Activated naive CD8-positive, alpha-beta T cell treated with anti-CD3 and anti-CD28 coated beads for 36 hours (primary cell): ENCODE results near the gene IFIT1. TPM values are rescaled to one million over a fixed set of nuclear protein-coding genes. Genes with fewer than 3 reads are reported as not detected.

Source experiments
- DNase-seq: peaks from one replicate; pipeline ENCODE4 v3.0.0; 2021
- H3K27ac Mint-ChIP-seq: one replicate; pipeline ENCODE4 v1.8.0; 2022; ENCODE audit warnings: mild to moderate bottlenecking, moderate library complexity, mixed read lengths
- H3K27me3 Mint-ChIP-seq: one replicate; pipeline ENCODE4 v1.8.0; 2022; ENCODE audit warnings: mild to moderate bottlenecking, mixed read lengths
- H3K36me3 Mint-ChIP-seq: one replicate; pipeline ENCODE4 v1.8.0; 2021; ENCODE audit warnings: mild to moderate bottlenecking, mixed read lengths
- H3K4me1 Mint-ChIP-seq: one replicate; pipeline ENCODE4 v1.8.0; 2021; ENCODE audit warnings: mixed read lengths
- H3K4me3 Mint-ChIP-seq: one replicate; pipeline ENCODE4 v1.8.0; 2022; ENCODE audit warnings: mild to moderate bottlenecking, moderate library complexity, mixed read lengths
- H3K9me3 Mint-ChIP-seq: one replicate; pipeline ENCODE4 v1.8.0; 2022; ENCODE audit warnings: mixed read lengths
- total RNA-seq, 2 experiments: library from RNA; stranded (reverse); gene quantifications; one replicate each; pipeline ENCODE4 v1.2.3, GENCODE V29; 2021

IFIT1 gene
- total RNA-seq, 2 experiments from 2014 or later, result 7.2 to 9.1 TPM

- Mint-ChIP-seq H3K27me3 (peaks cover 18% of the 10 kb centered on the region), H3K27ac (no peak overlapping the region), H3K4me3 (no peak overlapping the region), H3K9me3 (peaks cover 5% of the 10 kb centered on the region), H3K4me1 (peaks cover 3% of the 10 kb centered on the region), H3K36me3 (peaks cover 6% of the 10 kb centered on the region)
- DNase-seq, result no peak
Measured at GRCh38 chr10:89357096-89357495, 35.3 kb upstream of the IFIT1 start.

GRCh38 chr10:89357975-89358374, 34.4 kb upstream of the IFIT1 start:
- Mint-ChIP-seq H3K4me1 (no peaks in the 10 kb centered on the region), H3K27me3 (peaks cover 18% of the 10 kb centered on the region), H3K36me3 (peaks cover 6% of the 10 kb centered on the region), H3K9me3 (peaks cover 5% of the 10 kb centered on the region), H3K4me3 (no peak overlapping the region), H3K27ac (no peak overlapping the region)
- DNase-seq, result no peak

- Mint-ChIP-seq H3K27me3 (peaks cover 9% of the 10 kb centered on the region), H3K9me3 (no peaks in the 10 kb centered on the region), H3K27ac (no peak overlapping the region), H3K36me3 (no peaks in the 10 kb centered on the region), H3K4me1 (peaks cover 12% of the 10 kb centered on the region), H3K4me3 (no peak overlapping the region)
- no peak for DNase-seq
Measured at GRCh38 chr10:89360157-89360556, 32.3 kb upstream of the IFIT1 start.

- Mint-ChIP-seq H3K36me3 (peaks cover 2% of the 10 kb centered on the region), H3K27ac (no peak overlapping the region), H3K27me3 (peaks cover 9% of the 10 kb centered on the region), H3K4me1 (peaks cover 19% of the 10 kb centered on the region), H3K9me3 (peaks cover 4% of the 10 kb centered on the region), H3K4me3 (no peak overlapping the region)
- DNase-seq, result no peak
Measured at GRCh38 chr10:89362929-89363328, 29.5 kb upstream of the IFIT1 start.

GRCh38 chr10:89363729-89364442, 28.5 kb upstream of the IFIT1 start:
- Mint-ChIP-seq H3K4me3 (no peak overlapping the region), H3K36me3 (peaks cover 2% of the 10 kb centered on the region), H3K9me3 (peaks cover 4% of the 10 kb centered on the region), H3K27me3 (peaks cover 4% of the 10 kb centered on the region), H3K4me1 (peaks cover 19% of the 10 kb centered on the region), H3K27ac (peak overlapping the region; percentile 1)
- no peak for DNase-seq

- H3K4me1 Mint-ChIP-seq, result peaks cover 19% of the 10 kb centered on the region
- DNase-seq, result no peak
- H3K27ac Mint-ChIP-seq, result no peak overlapping the region
- peaks cover 4% of the 10 kb centered on the region for H3K27me3 Mint-ChIP-seq
- H3K9me3 Mint-ChIP-seq, result peaks cover 4% of the 10 kb centered on the region
- H3K4me3 Mint-ChIP-seq, result no peak overlapping the region
- peaks cover 2% of the 10 kb centered on the region for H3K36me3 Mint-ChIP-seq
Measured at GRCh38 chr10:89364531-89364930, 27.9 kb upstream of the IFIT1 start.

- H3K36me3 Mint-ChIP-seq, result peaks cover 2% of the 10 kb centered on the region
- H3K4me3 Mint-ChIP-seq, result no peak overlapping the region
- peaks cover 8% of the 10 kb centered on the region for H3K27me3 Mint-ChIP-seq
- peaks cover 19% of the 10 kb centered on the region for H3K4me1 Mint-ChIP-seq
- no peak overlapping the region for H3K27ac Mint-ChIP-seq
- DNase-seq, result peak; percentile 14
- H3K9me3 Mint-ChIP-seq, result peaks cover 4% of the 10 kb centered on the region
Measured at GRCh38 chr10:89367529-89367928, 24.9 kb upstream of the IFIT1 start.

GRCh38 chr10:89368129-89368528, 24.3 kb upstream of the IFIT1 start:
- no peak overlapping the region for H3K27ac Mint-ChIP-seq
- H3K36me3 Mint-ChIP-seq, result peaks cover 2% of the 10 kb centered on the region
- DNase-seq, result no peak
- H3K9me3 Mint-ChIP-seq, result peaks cover 4% of the 10 kb centered on the region
- peaks cover 19% of the 10 kb centered on the region for H3K4me1 Mint-ChIP-seq
- H3K4me3 Mint-ChIP-seq, result no peak overlapping the region
- peaks cover 12% of the 10 kb centered on the region for H3K27me3 Mint-ChIP-seq

GRCh38 chr10:89369156-89370105, 23.0 kb upstream of the IFIT1 start:
- Mint-ChIP-seq H3K4me3 (no peak overlapping the region), H3K36me3 (peaks cover 2% of the 10 kb centered on the region), H3K9me3 (peaks cover 4% of the 10 kb centered on the region), H3K27ac (no peak overlapping the region), H3K4me1 (peaks cover 16% of the 10 kb centered on the region), H3K27me3 (peaks cover 12% of the 10 kb centered on the region)
- no peak for DNase-seq

- H3K4me1 Mint-ChIP-seq, result peaks cover 10% of the 10 kb centered on the region
- H3K27ac Mint-ChIP-seq, result no peak overlapping the region
- H3K9me3 Mint-ChIP-seq, result no peaks in the 10 kb centered on the region
- no peak overlapping the region for H3K4me3 Mint-ChIP-seq
- no peak for DNase-seq
- H3K36me3 Mint-ChIP-seq, result no peaks in the 10 kb centered on the region
- H3K27me3 Mint-ChIP-seq, result peaks cover 12% of the 10 kb centered on the region
Measured at GRCh38 chr10:89371079-89371478, 21.3 kb upstream of the IFIT1 start.

GRCh38 chr10:89371987-89372386, 20.4 kb upstream of the IFIT1 start:
- peaks cover 10% of the 10 kb centered on the region for H3K4me1 Mint-ChIP-seq
- no peak for DNase-seq
- no peaks in the 10 kb centered on the region for H3K36me3 Mint-ChIP-seq
- peaks cover 12% of the 10 kb centered on the region for H3K27me3 Mint-ChIP-seq
- no peak overlapping the region for H3K27ac Mint-ChIP-seq
- no peak overlapping the region for H3K4me3 Mint-ChIP-seq
- H3K9me3 Mint-ChIP-seq, result no peaks in the 10 kb centered on the region

- Mint-ChIP-seq H3K4me1 (peaks cover 3% of the 10 kb centered on the region), H3K36me3 (no peaks in the 10 kb centered on the region), H3K27ac (no peak overlapping the region), H3K27me3 (peaks cover 12% of the 10 kb centered on the region), H3K9me3 (no peaks in the 10 kb centered on the region), H3K4me3 (no peak overlapping the region)
- DNase-seq, result no peak
Measured at GRCh38 chr10:89373916-89374711, 18.3 kb upstream of the IFIT1 start.

GRCh38 chr10:89374713-89375141, 17.7 kb upstream of the IFIT1 start:
- peaks cover 12% of the 10 kb centered on the region for H3K27me3 Mint-ChIP-seq
- no peaks in the 10 kb centered on the region for H3K36me3 Mint-ChIP-seq
- peaks cover 3% of the 10 kb centered on the region for H3K4me1 Mint-ChIP-seq
- no peak for DNase-seq
- no peak overlapping the region for H3K27ac Mint-ChIP-seq
- H3K9me3 Mint-ChIP-seq, result no peaks in the 10 kb centered on the region
- H3K4me3 Mint-ChIP-seq, result no peak overlapping the region

GRCh38 chr10:89377705-89378637, 14.5 kb upstream of the IFIT1 start, which contains the start of gene IFIT1B:
Gene IFIT1B (plus strand): TSS chr10:89378056. CDS start chr10:89378136, 80 bp downstream.
- H3K4me3 Mint-ChIP-seq, result no peak within 1 kb of the TSS
- no peaks in the 10 kb centered on the region for H3K9me3 Mint-ChIP-seq
- H3K27me3 Mint-ChIP-seq, result peaks cover under 1% of the 10 kb centered on the region
- H3K4me1 Mint-ChIP-seq, result peaks cover 7% of the 10 kb centered on the region
- no peaks in the 10 kb centered on the region for H3K36me3 Mint-ChIP-seq
- no peak within 1 kb of the TSS for H3K27ac Mint-ChIP-seq
- no peak for DNase-seq
